ENCODE measurements around the gene KCNK15. TPM values are rescaled to one million over a fixed set of nuclear protein-coding genes. Genes with fewer than 3 reads are reported as not detected.

Gene KCNK15
- total and polyA plus RNA-seq, 10 of the 15 experiments (the other 5 are each of a cell fraction or from before 2014, with no cell fraction given), result not detected

GRCh38 chr20:44784688-44785087 lies 39.0 kb downstream of the KCNK15 start (continued):
- no peak for TF ChIP-seq RBBP5 (conservative IDR thresholded peaks at IDR 0.05)
- no peak for TF ChIP-seq CHD4 (IDR thresholded peaks at IDR 0.05)
- no peak for TF ChIP-seq SUPT20H (IDR thresholded peaks at IDR 0.05; ENCODE audit: borderline replicate concordance, control insufficient read depth, low read depth, low read length)
- no peak for TF ChIP-seq PAX8 (IDR thresholded peaks at IDR 0.05)

DNA sequence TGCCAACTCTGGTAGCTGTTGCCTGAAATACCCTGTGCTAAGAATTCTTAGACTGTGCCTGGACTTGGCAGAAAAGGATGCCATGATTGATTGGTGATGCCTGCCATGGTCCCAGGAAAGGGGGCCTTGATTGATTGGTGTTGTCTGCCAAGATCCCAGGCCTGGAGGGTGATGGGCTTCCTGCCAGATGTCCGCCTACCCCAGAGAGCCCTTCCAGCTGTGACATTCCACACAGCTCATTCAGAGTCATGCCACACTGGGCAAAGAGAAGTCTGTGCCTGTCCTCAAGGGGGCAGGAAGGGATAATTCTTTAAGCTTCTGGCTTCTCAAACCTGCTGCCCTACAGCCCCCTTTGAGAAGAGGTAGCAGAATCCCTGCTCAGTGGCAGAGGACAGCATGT lies 40.1 kb downstream of the KCNK15 start:
- Histone ChIP-seq H3K36me3 (ENCODE audit: control insufficient read depth in 2 of 2, insufficient read depth in 2 of 2, low read length in 1 of 2) (no peaks in the 10 kb centered on the region), H3K4me2 (ENCODE audit: control insufficient read depth, insufficient read depth) (no peak overlapping the region), H3K79me2 (ENCODE audit: control insufficient read depth, insufficient read depth, low read length) (no peaks in the 10 kb centered on the region), H2AFZ (ENCODE audit: control insufficient read depth, low read depth, low read length) (no peak overlapping the region), H4K20me1 (ENCODE audit: control insufficient read depth, insufficient read depth) (no peaks in the 10 kb centered on the region), H3K27ac (ENCODE audit: control insufficient read depth, insufficient read depth) (no peak overlapping the region), H3K4me1 (ENCODE audit: control insufficient read depth, insufficient read depth, low read length) (no peaks in the 10 kb centered on the region), H3K9ac (ENCODE audit: control insufficient read depth, insufficient read depth, low read length) (no peak overlapping the region), H3K9me3 (replicated peaks; ENCODE audit: control insufficient read depth, insufficient read depth, low read length) (no peaks in the 10 kb centered on the region), H3K4me3 (no peak overlapping the region), H3K27me3 (replicated peaks in 1 of 2; ENCODE audit: control insufficient read depth in 2 of 2, insufficient read depth in 2 of 2, low read length in 1 of 2) (no peaks in the 10 kb centered on the region; a peak in 2 of 4 replicates)
- no peak for FAIRE-seq
- POLR2A ChIA-PET, result interaction anchor here (0.7 kb wide), 1 partner anchor 38 kb away, joined by 4 read pairs; no protein-coding TSS in a partner anchor
- CTCF ChIA-PET, result no interaction called here
- ATAC-seq, result no peak
- WGBS (ENCODE audit: insufficient coverage, insufficient replicate concordance, low lambda C conversion rate, missing lambda C conversion rate), result 0% methylated on average over 1 of the region's 1 CpG
- BruUV-seq (replicated peaks), result no TSS peak
- RAD21 ChIA-PET (ENCODE audit: unreplicated experiment), result interaction anchor here (0.5 kb wide), 1 partner anchor 124 kb away, joined by 4 read pairs; the partner anchor contains the start of gene PABPC1L
- in situ Hi-C loops (cut with MboI), result no loop called here
- intact Hi-C loops (cut with micrococcal nuclease; ENCODE audit: unreplicated experiment), result no loop called here
- no peak for DNase-seq (ENCODE audit: low read depth, low spot score)
- SMC1A ChIA-PET (ENCODE audit: uncharacterized antibody, unreplicated experiment), result no interaction called here
- TF ChIP-seq REST (IDR thresholded peaks at IDR 0.05; ENCODE audit: low read depth, low read length) (no peak), MXI1 (IDR thresholded peaks at IDR 0.05; ENCODE audit: low read depth, low read length) (no peak), GATAD2B (conservative IDR thresholded peaks at IDR 0.05; ENCODE audit: low read depth) (no peak), TCF3 (IDR thresholded peaks at IDR 0.05; ENCODE audit: borderline replicate concordance, insufficient read depth, low read depth, low read length) (no peak), TBL1XR1 (IDR thresholded peaks at IDR 0.05; ENCODE audit: low read depth, low read length) (no peak), KLF5 (IDR thresholded peaks at IDR 0.05; ENCODE audit: partially characterized antibody) (no peak), ZNF217 (IDR thresholded peaks at IDR 0.05) (no peak), EP300 (IDR thresholded peaks at IDR 0.05; ENCODE audit: borderline replicate concordance in 1 of 2, control insufficient read depth in 1 of 2, low read depth in 2 of 2, low read length in 2 of 2) (no peak), SREBF2 (IDR thresholded peaks at IDR 0.05; ENCODE audit: low read length) (no peak), ATF7 (IDR thresholded peaks at IDR 0.05; ENCODE audit: low read depth) (no peak)
- TF ChIP-seq, protein P1, sequence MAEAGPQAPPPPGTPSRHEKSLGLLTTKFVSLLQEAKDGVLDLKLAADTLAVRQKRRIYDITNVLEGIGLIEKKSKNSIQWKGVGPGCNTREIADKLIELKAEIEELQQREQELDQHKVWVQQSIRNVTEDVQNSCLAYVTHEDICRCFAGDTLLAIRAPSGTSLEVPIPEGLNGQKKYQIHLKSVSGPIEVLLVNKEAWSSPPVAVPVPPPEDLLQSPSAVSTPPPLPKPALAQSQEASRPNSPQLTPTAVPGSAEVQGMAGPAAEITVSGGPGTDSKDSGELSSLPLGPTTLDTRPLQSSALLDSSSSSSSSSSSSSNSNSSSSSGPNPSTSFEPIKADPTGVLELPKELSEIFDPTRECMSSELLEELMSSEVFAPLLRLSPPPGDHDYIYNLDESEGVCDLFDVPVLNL (IDR thresholded peaks at IDR 0.05; ENCODE audit: low read depth, low read length), result no peak
- TF ChIP-seq, protein P2, sequence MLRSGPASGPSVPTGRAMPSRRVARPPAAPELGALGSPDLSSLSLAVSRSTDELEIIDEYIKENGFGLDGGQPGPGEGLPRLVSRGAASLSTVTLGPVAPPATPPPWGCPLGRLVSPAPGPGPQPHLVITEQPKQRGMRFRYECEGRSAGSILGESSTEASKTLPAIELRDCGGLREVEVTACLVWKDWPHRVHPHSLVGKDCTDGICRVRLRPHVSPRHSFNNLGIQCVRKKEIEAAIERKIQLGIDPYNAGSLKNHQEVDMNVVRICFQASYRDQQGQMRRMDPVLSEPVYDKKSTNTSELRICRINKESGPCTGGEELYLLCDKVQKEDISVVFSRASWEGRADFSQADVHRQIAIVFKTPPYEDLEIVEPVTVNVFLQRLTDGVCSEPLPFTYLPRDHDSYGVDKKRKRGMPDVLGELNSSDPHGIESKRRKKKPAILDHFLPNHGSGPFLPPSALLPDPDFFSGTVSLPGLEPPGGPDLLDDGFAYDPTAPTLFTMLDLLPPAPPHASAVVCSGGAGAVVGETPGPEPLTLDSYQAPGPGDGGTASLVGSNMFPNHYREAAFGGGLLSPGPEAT (IDR thresholded peaks at IDR 0.05; ENCODE audit: low read depth), result no peak
- TF ChIP-seq, protein P3, sequence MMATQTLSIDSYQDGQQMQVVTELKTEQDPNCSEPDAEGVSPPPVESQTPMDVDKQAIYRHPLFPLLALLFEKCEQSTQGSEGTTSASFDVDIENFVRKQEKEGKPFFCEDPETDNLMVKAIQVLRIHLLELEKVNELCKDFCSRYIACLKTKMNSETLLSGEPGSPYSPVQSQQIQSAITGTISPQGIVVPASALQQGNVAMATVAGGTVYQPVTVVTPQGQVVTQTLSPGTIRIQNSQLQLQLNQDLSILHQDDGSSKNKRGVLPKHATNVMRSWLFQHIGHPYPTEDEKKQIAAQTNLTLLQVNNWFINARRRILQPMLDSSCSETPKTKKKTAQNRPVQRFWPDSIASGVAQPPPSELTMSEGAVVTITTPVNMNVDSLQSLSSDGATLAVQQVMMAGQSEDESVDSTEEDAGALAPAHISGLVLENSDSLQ (IDR thresholded peaks at IDR 0.05), result no peak
